H1 (cell line): ENCODE results near the gene CDKL4. TPM values are rescaled to one million over a fixed set of nuclear protein-coding genes. Genes with fewer than 3 reads are reported as not detected.

ENCODE experiments used
- CTCF ChIA-PET: fragments of 300-600 bp; sonication (Branson Sonifier 250); formaldehyde crosslinking; loops from one replicate; lab custom pipeline; 2021; ENCODE audit not compliant: partially characterized antibody; lab: Charles Lee
- POLR2A ChIA-PET: fragments of 300-600 bp; sonication (Branson Sonifier 250); formaldehyde crosslinking; loops from one replicate; lab custom pipeline; 2021; ENCODE audit warnings: inconsistent platforms; ENCODE audit not compliant: partially characterized antibody; lab: Charles Lee
- DNase-seq, 2 experiments: peaks; one replicate each; pipeline versions ENCODE4 v3.0.0 to v3.0.0-alpha.2; 2010 to 2022; ENCODE audit warnings: low spot score in 2 of 2, low read depth in 1 of 2, mixed read lengths in 1 of 2
- FAIRE-seq: peaks from 2 replicates; lab custom pipeline; 2011; peaks lifted over from hg19 to GRCh38; lab: Jason Lieb, UNC
- H2AFZ ChIP-seq: 2 replicates; pipeline ENCODE4 v1.8.1; 2012; ENCODE audit warnings: low read length, inconsistent platforms
- H2AK5ac ChIP-seq: 2 replicates; pipeline ENCODE4 v1.6.1; 2013; ENCODE audit warnings: low read depth, low read length
- H2BK120ac ChIP-seq: replicated peaks from 2 replicates; pipeline ENCODE3; 2013; ENCODE audit warnings: low read depth, low read length, inconsistent platforms
- H2BK12ac ChIP-seq: 2 replicates; pipeline ENCODE4 v1.6.1; 2013; ENCODE audit warnings: low read depth, low read length
- H2BK15ac ChIP-seq: 2 replicates; pipeline ENCODE4 v1.6.1; 2013; ENCODE audit warnings: low read length
- H2BK20ac ChIP-seq: 2 replicates; pipeline ENCODE4 v1.6.1; 2013; ENCODE audit warnings: low read length
- H2BK5ac ChIP-seq: 2 replicates; pipeline ENCODE4 v1.6.1; 2013; ENCODE audit warnings: low read depth, low read length
- H3K14ac ChIP-seq: 2 replicates; pipeline ENCODE4 v1.6.1; 2013; ENCODE audit warnings: inconsistent platforms; ENCODE audit not compliant: insufficient read length
- H3K18ac ChIP-seq: 2 replicates; pipeline ENCODE4 v1.6.1; 2013; ENCODE audit warnings: low read length; ENCODE audit errors: extremely low read depth
- H3K23ac ChIP-seq: 2 replicates; pipeline ENCODE4 v1.6.1; 2013; ENCODE audit warnings: inconsistent platforms; ENCODE audit not compliant: insufficient read length
- H3K23me2 ChIP-seq: 2 replicates; pipeline ENCODE4 v1.6.1; 2013; ENCODE audit warnings: low read depth, low read length
- H3K27ac ChIP-seq: 2 replicates; pipeline ENCODE4 v1.6.1; 2011; ENCODE audit warnings: low read depth, low read length, inconsistent platforms
- H3K27me3 ChIP-seq, 4 experiments: replicated peaks in 1 of 4; 1 replicate in 1 of 4; 2 replicates in 3 of 4; pipeline versions ENCODE4 v1.6.1 to v1.8.1; 2011 to 2013; ENCODE audit warnings: low read length in 3 of 4, mild to moderate bottlenecking in 3 of 4, inconsistent platforms in 2 of 4, mixed read lengths in 2 of 4, moderate library complexity in 1 of 4; ENCODE audit not compliant: control insufficient read depth in 3 of 4, insufficient read depth in 3 of 4; ENCODE audit errors: extremely low read depth in 1 of 4
- H3K36me3 ChIP-seq, 4 experiments: 2 replicates each; pipeline versions ENCODE4 v1.6.1 to v1.8.1; 2011 to 2013; ENCODE audit warnings: mild to moderate bottlenecking in 4 of 4, low read length in 3 of 4, moderate library complexity in 2 of 4, control low read depth in 1 of 4, inconsistent platforms in 1 of 4; ENCODE audit not compliant: insufficient read depth in 4 of 4, control insufficient read depth in 2 of 4
- H3K4ac ChIP-seq: replicated peaks from 2 replicates; pipeline ENCODE3; 2013; ENCODE audit warnings: low read length, low read depth, mixed read lengths, inconsistent platforms; ENCODE audit not compliant: insufficient read length
- H3K4me1 ChIP-seq, 4 experiments: replicated peaks in 1 of 4; 1 replicate in 1 of 4; 2 replicates in 3 of 4; pipeline versions ENCODE4 v1.6.1 to v1.8.1; 2011 to 2013; ENCODE audit warnings: low read length in 3 of 4, inconsistent platforms in 2 of 4, mixed read lengths in 1 of 4; ENCODE audit not compliant: insufficient read depth in 4 of 4, control insufficient read depth in 3 of 4
- H3K4me2 ChIP-seq, 2 experiments: 2 replicates each; pipeline versions ENCODE4 v1.6.1 to v1.8.1; 2011 to 2013; ENCODE audit warnings: low read depth in 2 of 2, low read length in 2 of 2, control low read depth in 1 of 2, inconsistent platforms in 1 of 2, mild to moderate bottlenecking in 1 of 2; ENCODE audit not compliant: insufficient read depth in 1 of 2
- H3K4me3 ChIP-seq, 4 experiments: fragments of 200-600, 300-600 bp in 1 of 4; sonication (generic), shearing (Covaris generic), sonication (Bioruptor Twin) in 1 of 4; 2 replicates each; pipeline versions ENCODE4 v1.5.1 to v1.8.1; 2011 to 2016; ENCODE audit warnings: low read length in 4 of 4, low read depth in 3 of 4, control low read depth in 2 of 4, inconsistent platforms in 2 of 4, mild to moderate bottlenecking in 2 of 4, mixed read lengths in 1 of 4, moderate library complexity in 1 of 4; ENCODE audit not compliant: insufficient read depth in 2 of 4; ENCODE audit errors: extremely low read depth in 1 of 4
- H3K56ac ChIP-seq: replicated peaks from 2 replicates; pipeline ENCODE3; 2013; ENCODE audit warnings: low read depth, mild to moderate bottlenecking, mixed read lengths, low read length, inconsistent platforms; ENCODE audit not compliant: insufficient read length
- H3K79me1 ChIP-seq: 2 replicates; pipeline ENCODE4 v1.6.1; 2013; ENCODE audit warnings: low read depth, low read length, control low read depth
- H3K79me2 ChIP-seq, 2 experiments: 2 replicates each; pipeline versions ENCODE4 v1.6.1 to v1.8.1; 2012 to 2013; ENCODE audit warnings: low read length in 2 of 2, mild to moderate bottlenecking in 2 of 2, inconsistent platforms in 1 of 2; ENCODE audit not compliant: insufficient read depth in 2 of 2, control insufficient read depth in 1 of 2
- H3K9ac ChIP-seq, 4 experiments: replicated peaks in 1 of 4; 1 replicate in 1 of 4; 2 replicates in 3 of 4; pipeline versions ENCODE4 v1.6.1 to v1.8.1; 2011 to 2013; ENCODE audit warnings: low read depth in 3 of 4, low read length in 3 of 4, control low read depth in 2 of 4, mild to moderate bottlenecking in 2 of 4, moderate library complexity in 2 of 4, inconsistent platforms in 1 of 4; ENCODE audit errors: extremely low read depth in 1 of 4
- H3K9me3 ChIP-seq, 2 experiments: 2 replicates each; pipeline versions ENCODE4 v1.6.1 to v1.8.1; 2012 to 2013; ENCODE audit warnings: mild to moderate bottlenecking in 2 of 2, moderate library complexity in 2 of 2, control low read depth in 1 of 2, inconsistent platforms in 1 of 2, low read depth in 1 of 2, low read length in 1 of 2, mixed read lengths in 1 of 2; ENCODE audit not compliant: insufficient read depth in 2 of 2
- H4K20me1 ChIP-seq, 2 experiments: replicated peaks in 1 of 2; 2 replicates each; pipeline versions ENCODE3 to v1.8.1; 2011 to 2013; ENCODE audit warnings: inconsistent platforms in 2 of 2, low read length in 2 of 2, mild to moderate bottlenecking in 1 of 2; ENCODE audit not compliant: insufficient read depth in 2 of 2, control insufficient read depth in 1 of 2
- H4K5ac ChIP-seq: 2 replicates; pipeline ENCODE4 v1.6.1; 2013; ENCODE audit warnings: low read length, low read depth, mixed read lengths, inconsistent platforms; ENCODE audit not compliant: insufficient read length
- H4K8ac ChIP-seq: 2 replicates; pipeline ENCODE4 v1.8.0; 2013; ENCODE audit warnings: mild to moderate bottlenecking, moderate library complexity, low read length, inconsistent platforms; ENCODE audit not compliant: insufficient read depth; ENCODE audit errors: extremely low read depth
- H4K91ac ChIP-seq: replicated peaks from 2 replicates; pipeline ENCODE3; 2013; ENCODE audit warnings: low read length, mixed read lengths, inconsistent platforms; ENCODE audit not compliant: insufficient read length
- JUND ChIP-seq: IDR thresholded peaks from 2 replicates; pipeline ENCODE4 v1.6.1; 2011; ENCODE audit warnings: mild to moderate bottlenecking, improper control_type of control experiment, low read length
- KDM4A ChIP-seq: IDR thresholded peaks from one replicate; pipeline ENCODE4 v1.7.1; 2012; ENCODE audit warnings: low read depth, mild to moderate bottlenecking, moderate library complexity, low read length, inconsistent platforms; ENCODE audit not compliant: severe bottlenecking
- POLR2AphosphoS5 ChIP-seq: IDR thresholded peaks from 2 replicates; pipeline ENCODE4 v1.6.1; 2011; ENCODE audit warnings: low read depth, low read length
- SRF ChIP-seq: IDR thresholded peaks from 2 replicates; pipeline ENCODE4 v1.6.1; 2011; ENCODE audit warnings: mild to moderate bottlenecking, low read depth, low read length, moderate library complexity
- WGBS, 2 experiments: shearing (Covaris generic) in 1 of 2; methylation state at CpG; one replicate each; pipeline versions ENCODE4 v1.1.6 to v1.1.7; 2013 to 2015; ENCODE audit warnings: low lambda C conversion rate in 2 of 2, mixed read lengths in 2 of 2, inconsistent platforms in 1 of 2, low coverage in 1 of 2, missing lambda C conversion rate in 1 of 2; ENCODE audit not compliant: insufficient replicate concordance in 2 of 2, insufficient coverage in 1 of 2, insufficient read length in 1 of 2; ENCODE audit errors: extremely low coverage in 1 of 2, missing lambda C conversion rate in 1 of 2; 5-methylcytosine and 5-hydroxymethylcytosine counted together
- polyA plus RNA-seq, 7 experiments: library from polyadenylated mRNA; depleted of rRNA in 3 of 7; stranded (reverse) in 5 of 7; unstranded in 2 of 7; fragments of >200 nt in 5 of 7; fragments of 200-250 nt in 2 of 7; gene quantifications; 1 replicate in 5 of 7; 2 replicates in 1 of 7; 4 replicates in 1 of 7; pipeline versions ENCODE4 v1.2.1 to v1.2.3, GENCODE V29; 2011 to 2013; ENCODE audit warnings: missing spikeins in 2 of 7, mixed read lengths in 2 of 7
- total RNA-seq: library from RNA; stranded (reverse); fragmentation: NEBNext Ultra II Directional; extraction: Animal tissue kit (Norgen Biotek cat#: 25700); gene quantifications from 2 replicates; pipeline ENCODE4 v1.2.1, GENCODE V29; 2021

The CDKL4 gene
- total and polyA plus RNA-seq, 2 of the 8 experiments (the other 6 are each of a cell fraction or from before 2014, with no cell fraction given), result not detected

- FAIRE-seq (no peak), DNase-seq (no peak)
- Histone ChIP-seq H2BK120ac (no peak overlapping the region), H4K20me1 (no peaks in the 10 kb centered on the region), H3K9me3 (no peaks in the 10 kb centered on the region), H2BK5ac (no peak overlapping the region), H2BK15ac (no peak overlapping the region), H4K91ac (no peak overlapping the region), H4K8ac (no peak overlapping the region), H3K56ac (no peak overlapping the region), H2AK5ac (no peak overlapping the region), H2AFZ (no peak overlapping the region), H3K4me1 (peaks cover 0 to 2% (median 0%) of the 10 kb centered on the region in 4 experiments; a peak in 1 of 7 replicates), H3K18ac (no peak overlapping the region), H2BK20ac (no peak overlapping the region), H3K27me3 (no peaks in the 10 kb centered on the region), H3K4ac (no peak overlapping the region), H3K79me1 (no peaks in the 10 kb centered on the region), H3K9ac (no peak overlapping the region), H3K4me3 (no peak overlapping the region), H3K23me2 (no peaks in the 10 kb centered on the region), H2BK12ac (no peak overlapping the region), H3K79me2 (no peaks in the 10 kb centered on the region), H3K4me2 (no peak overlapping the region), H4K5ac (no peak overlapping the region), H3K14ac (no peak overlapping the region), H3K36me3 (no peaks in the 10 kb centered on the region), H3K27ac (no peak overlapping the region), H3K23ac (no peak overlapping the region)
- POLR2A ChIA-PET, result interaction anchor here (0.6 to 1.0 kb wide), 2 partner anchors 40 to 1288 kb away, joined by 3 to 4 read pairs; partner anchors contain the start of gene SLC8A1
- CTCF ChIA-PET, result interaction anchor here (0.7 to 1.5 kb wide), 2 partner anchors 16 to 216 kb away, joined by 3 read pairs; no protein-coding TSS in a partner anchor
- WGBS, 2 experiments, result 81% methylated on average over 4 of the region's 4 CpGs; no CpG with 5 or more reads in 1 of the 2 experiments
- TF ChIP-seq SRF (no peak), POLR2AphosphoS5 (no peak), JUND (no peak), KDM4A (no peak)
Measured at GRCh38 chr2:39164089-39164488, 79.7 kb downstream of the CDKL4 start.
